ENCODE data around the gene OMP.

DNA sequence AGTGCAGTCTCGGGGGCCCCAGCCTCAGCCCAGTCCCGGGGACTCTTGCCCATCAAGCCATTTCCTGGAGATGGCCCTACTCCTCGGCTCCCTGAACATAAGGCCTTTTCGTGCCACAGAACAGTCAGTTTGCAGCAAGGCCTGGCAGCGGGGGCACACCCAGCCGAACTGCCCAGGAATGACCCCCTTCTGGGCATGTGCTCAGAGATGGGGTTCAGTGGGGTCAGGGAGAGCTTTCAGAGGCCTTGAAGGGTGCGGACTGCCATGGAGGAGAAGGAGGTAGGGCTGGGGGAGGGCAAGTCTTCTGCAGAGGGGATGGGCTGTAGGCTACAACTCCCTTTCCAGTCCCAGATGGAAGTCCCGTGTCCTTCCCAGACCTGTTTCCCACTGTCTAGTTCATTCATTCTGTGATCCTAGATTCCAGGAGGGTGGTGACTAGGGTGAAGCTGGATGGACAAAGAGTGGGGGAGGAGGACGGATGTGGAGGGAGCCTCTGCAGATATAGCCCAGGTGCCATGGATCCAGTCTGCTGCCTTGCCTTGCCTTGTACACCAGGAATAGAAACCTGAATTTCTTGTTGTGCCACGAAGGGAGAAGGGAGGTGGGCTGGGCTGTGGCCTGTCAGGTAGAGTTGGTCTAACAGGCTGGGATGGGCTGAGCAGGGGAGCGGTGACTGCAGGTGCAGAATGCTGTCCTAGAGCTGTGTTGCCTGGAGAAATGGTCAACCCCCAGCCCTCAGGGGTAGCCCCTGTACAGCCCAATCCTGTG lies 14.2 kb upstream of the OMP start:
- TF ChIP-seq, protein P1, sequence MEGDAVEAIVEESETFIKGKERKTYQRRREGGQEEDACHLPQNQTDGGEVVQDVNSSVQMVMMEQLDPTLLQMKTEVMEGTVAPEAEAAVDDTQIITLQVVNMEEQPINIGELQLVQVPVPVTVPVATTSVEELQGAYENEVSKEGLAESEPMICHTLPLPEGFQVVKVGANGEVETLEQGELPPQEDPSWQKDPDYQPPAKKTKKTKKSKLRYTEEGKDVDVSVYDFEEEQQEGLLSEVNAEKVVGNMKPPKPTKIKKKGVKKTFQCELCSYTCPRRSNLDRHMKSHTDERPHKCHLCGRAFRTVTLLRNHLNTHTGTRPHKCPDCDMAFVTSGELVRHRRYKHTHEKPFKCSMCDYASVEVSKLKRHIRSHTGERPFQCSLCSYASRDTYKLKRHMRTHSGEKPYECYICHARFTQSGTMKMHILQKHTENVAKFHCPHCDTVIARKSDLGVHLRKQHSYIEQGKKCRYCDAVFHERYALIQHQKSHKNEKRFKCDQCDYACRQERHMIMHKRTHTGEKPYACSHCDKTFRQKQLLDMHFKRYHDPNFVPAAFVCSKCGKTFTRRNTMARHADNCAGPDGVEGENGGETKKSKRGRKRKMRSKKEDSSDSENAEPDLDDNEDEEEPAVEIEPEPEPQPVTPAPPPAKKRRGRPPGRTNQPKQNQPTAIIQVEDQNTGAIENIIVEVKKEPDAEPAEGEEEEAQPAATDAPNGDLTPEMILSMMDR (IDR thresholded peaks at IDR 0.05; ENCODE audit: insufficient read depth, low read length): no peak
- TF ChIP-seq, protein P2, sequence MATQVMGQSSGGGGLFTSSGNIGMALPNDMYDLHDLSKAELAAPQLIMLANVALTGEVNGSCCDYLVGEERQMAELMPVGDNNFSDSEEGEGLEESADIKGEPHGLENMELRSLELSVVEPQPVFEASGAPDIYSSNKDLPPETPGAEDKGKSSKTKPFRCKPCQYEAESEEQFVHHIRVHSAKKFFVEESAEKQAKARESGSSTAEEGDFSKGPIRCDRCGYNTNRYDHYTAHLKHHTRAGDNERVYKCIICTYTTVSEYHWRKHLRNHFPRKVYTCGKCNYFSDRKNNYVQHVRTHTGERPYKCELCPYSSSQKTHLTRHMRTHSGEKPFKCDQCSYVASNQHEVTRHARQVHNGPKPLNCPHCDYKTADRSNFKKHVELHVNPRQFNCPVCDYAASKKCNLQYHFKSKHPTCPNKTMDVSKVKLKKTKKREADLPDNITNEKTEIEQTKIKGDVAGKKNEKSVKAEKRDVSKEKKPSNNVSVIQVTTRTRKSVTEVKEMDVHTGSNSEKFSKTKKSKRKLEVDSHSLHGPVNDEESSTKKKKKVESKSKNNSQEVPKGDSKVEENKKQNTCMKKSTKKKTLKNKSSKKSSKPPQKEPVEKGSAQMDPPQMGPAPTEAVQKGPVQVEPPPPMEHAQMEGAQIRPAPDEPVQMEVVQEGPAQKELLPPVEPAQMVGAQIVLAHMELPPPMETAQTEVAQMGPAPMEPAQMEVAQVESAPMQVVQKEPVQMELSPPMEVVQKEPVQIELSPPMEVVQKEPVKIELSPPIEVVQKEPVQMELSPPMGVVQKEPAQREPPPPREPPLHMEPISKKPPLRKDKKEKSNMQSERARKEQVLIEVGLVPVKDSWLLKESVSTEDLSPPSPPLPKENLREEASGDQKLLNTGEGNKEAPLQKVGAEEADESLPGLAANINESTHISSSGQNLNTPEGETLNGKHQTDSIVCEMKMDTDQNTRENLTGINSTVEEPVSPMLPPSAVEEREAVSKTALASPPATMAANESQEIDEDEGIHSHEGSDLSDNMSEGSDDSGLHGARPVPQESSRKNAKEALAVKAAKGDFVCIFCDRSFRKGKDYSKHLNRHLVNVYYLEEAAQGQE (IDR thresholded peaks at IDR 0.05; ENCODE audit: insufficient replicate concordance, low read depth): no peak

All from HL-60 (cell line).